LHCN-M2 (cell line): ENCODE data around the gene MAPK8. TPM values are rescaled to one million over a fixed set of nuclear protein-coding genes. Genes with fewer than 3 reads are reported as not detected.

Experiments
- DNase-seq: peaks from one replicate; pipeline ENCODE4 v3.0.0-alpha.2; 2012; ENCODE audit warnings: low read depth
- total RNA-seq: library from RNA; depleted of rRNA; stranded (reverse); fragments of >200 nt; gene quantifications from 2 replicates; pipeline ENCODE4 v1.2.3, GENCODE V29; 2014

MAPK8 gene
- total RNA-seq, 1 experiment from 2014 or later = 46.0 TPM

GRCh38 chr10:48382982-48383381 is 76.5 kb downstream of the MAPK8 start:
- no peak for DNase-seq

GRCh38 chr10:48383393-48383792 is 76.9 kb downstream of the MAPK8 start:
- DNase-seq = no peak

- no peak for DNase-seq
Measured at GRCh38 chr10:48384699-48384982, 78.2 kb downstream of the MAPK8 start.

- DNase-seq = no peak
Measured at GRCh38 chr10:48389272-48389671, 82.8 kb downstream of the MAPK8 start.

GRCh38 chr10:48389846-48390557 is 83.5 kb downstream of the MAPK8 start:
- DNase-seq = no peak

- no peak for DNase-seq
Measured at GRCh38 chr10:48390558-48390871, 84.0 kb downstream of the MAPK8 start.

GRCh38 chr10:48390933-48391845 is 84.7 kb downstream of the MAPK8 start:
- DNase-seq = peak; percentile 61

- no peak for DNase-seq
Measured at GRCh38 chr10:48391994-48392393, 85.5 kb downstream of the MAPK8 start.

GRCh38 chr10:48398261-48398660 is 91.8 kb downstream of the MAPK8 start:
- DNase-seq = no peak

- no peak for DNase-seq
Measured at GRCh38 chr10:48399056-48399541, 92.6 kb downstream of the MAPK8 start.

- no peak for DNase-seq
Measured at GRCh38 chr10:48399551-48399950, 93.1 kb downstream of the MAPK8 start.

GRCh38 chr10:48400129-48400849 is 93.8 kb downstream of the MAPK8 start:
- peak; percentile 20 for DNase-seq

- DNase-seq = no peak
Measured at GRCh38 chr10:48400850-48401220, 94.4 kb downstream of the MAPK8 start.

- no peak for DNase-seq
Measured at GRCh38 chr10:48404646-48405045, 98.2 kb downstream of the MAPK8 start.

- peak; percentile 73 for DNase-seq
Measured at GRCh38 chr10:48406204-48406603, 99.7 kb downstream of the MAPK8 start.

- DNase-seq = no peak
Measured at GRCh38 chr10:48406658-48407057, 100.2 kb downstream of the MAPK8 start.

GRCh38 chr10:48410503-48410902 is 104.0 kb downstream of the MAPK8 start:
- DNase-seq = no peak

- no peak for DNase-seq
Measured at GRCh38 chr10:48411510-48411909, 105.0 kb downstream of the MAPK8 start.

- DNase-seq = no peak
Measured at GRCh38 chr10:48412081-48412480, 105.6 kb downstream of the MAPK8 start.

GRCh38 chr10:48412933-48413332 is 106.5 kb downstream of the MAPK8 start:
- DNase-seq = no peak

- no peak for DNase-seq
Measured at GRCh38 chr10:48414160-48414559, 107.7 kb downstream of the MAPK8 start.

- DNase-seq = peak; percentile 50
Measured at GRCh38 chr10:48414778-48415177, 108.3 kb downstream of the MAPK8 start.
